Measurements from ENCODE around the gene ELK4. TPM values are rescaled to one million over a fixed set of nuclear protein-coding genes. Genes with fewer than 3 reads are reported as not detected.

Gene ELK4
- total and polyA plus RNA-seq, 2 of the 8 experiments (the other 6 are each of a cell fraction or from before 2014, with no cell fraction given), result 2.9 to 26.3 TPM

GRCh38 chr1:205568135-205568468, 63.7 kb downstream of the ELK4 start (continued):
- TF ChIP-seq SAP30 (IDR thresholded peaks at IDR 0.05; ENCODE audit: insufficient read depth, insufficient replicate concordance, low read length), result no peak
- TF ChIP-seq SP4 (IDR thresholded peaks at IDR 0.05; ENCODE audit: low read length), result no peak
- no peak for TF ChIP-seq SRF (IDR thresholded peaks at IDR 0.05; ENCODE audit: low read depth, low read length)
- TF ChIP-seq E2F6 (IDR thresholded peaks at IDR 0.05), result no peak
- TF ChIP-seq POLR2A (IDR thresholded peaks at IDR 0.05; ENCODE audit: control extremely low read depth in 1 of 2, low read depth in 2 of 2, low read length in 2 of 2), result no peak
